ENCODE measurements around the gene LY6G5B. TPM values are rescaled to one million over a fixed set of nuclear protein-coding genes. Genes with fewer than 3 reads are reported as not detected.

Gene LY6G5B
- total and polyA plus RNA-seq, 2 donors (not counting 3 experiments of a cell fraction or from before 2014, with no cell fraction given) = 15.4 to 25.0 TPM

GRCh38 chr6:31713991-31714684 is 44.4 kb downstream of the LY6G5B start:
- H3K9me1 ChIP-seq (replicated peaks; ENCODE audit: control insufficient read depth, extremely low read depth, insufficient read depth, low read length) = no peaks in the 10 kb centered on the region
- H3K27ac ChIP-seq (ENCODE audit: insufficient read depth, low read depth, low read length) = no peak overlapping the region
- no peak overlapping the region for H3K9ac ChIP-seq (replicated peaks; ENCODE audit: extremely low read depth, insufficient read depth, low read length)
- H3K79me2 ChIP-seq (ENCODE audit: control insufficient read depth, insufficient read depth, low read length) = no peaks in the 10 kb centered on the region
- no peaks in the 10 kb centered on the region for H3K36me3 ChIP-seq (ENCODE audit: control insufficient read depth in 2 of 2, extremely low read depth in 1 of 2, insufficient read depth in 2 of 2, low read length in 2 of 2)
- no peak overlapping the region for H3K4me3 ChIP-seq (replicated peaks in 1 of 3; ENCODE audit: insufficient read depth in 1 of 3, low read depth in 1 of 3, low read length in 3 of 3)
- no peaks in the 10 kb centered on the region for H3K9me3 ChIP-seq (replicated peaks; ENCODE audit: control insufficient read depth, insufficient read depth, low read length)
- ChIA-PET CTCF (interaction anchor here (1.3 to 3.0 kb wide), 6 partner anchors 9 to 116 kb away, joined by 3 to 9 read pairs (median 5); partner anchors contain the start of genes ABHD16A and MPIG6B), POLR2A (interaction anchor here (0.7 to 2.0 kb wide), 2 partner anchors 10 to 11 kb away, joined by 3 to 10 read pairs; partner anchors contain the start of gene ABHD16A)
- TF ChIP-seq POLR2AphosphoS5 (IDR thresholded peaks at IDR 0.05; ENCODE audit: insufficient read depth, low read depth, low read length) = no peak
- no peak for TF ChIP-seq CTCF (IDR thresholded peaks at IDR 0.05; ENCODE audit: extremely low read depth in 1 of 2, insufficient read depth in 1 of 2, low read depth in 1 of 2, low read length in 2 of 2)
- TF ChIP-seq MYC (IDR thresholded peaks at IDR 0.05; ENCODE audit: low read depth, low read length) = no peak
- TF ChIP-seq GATA2 (IDR thresholded peaks at IDR 0.05; ENCODE audit: insufficient read depth, insufficient read length, low read depth, low read length) = no peak
- TF ChIP-seq JUN (IDR thresholded peaks at IDR 0.05; ENCODE audit: borderline replicate concordance, insufficient read depth, insufficient read length, low read depth) = no peak
- TF ChIP-seq POLR2A (IDR thresholded peaks at IDR 0.05; ENCODE audit: low read depth, low read length) = no peak
- TF ChIP-seq FOS (IDR thresholded peaks at IDR 0.05; ENCODE audit: borderline replicate concordance, insufficient read depth, low read length) = no peak
- TF ChIP-seq EZH2 (IDR thresholded peaks at IDR 0.05; ENCODE audit: borderline replicate concordance, low read depth, low read length, severe bottlenecking) = no peak
- TF ChIP-seq, protein P1, sequence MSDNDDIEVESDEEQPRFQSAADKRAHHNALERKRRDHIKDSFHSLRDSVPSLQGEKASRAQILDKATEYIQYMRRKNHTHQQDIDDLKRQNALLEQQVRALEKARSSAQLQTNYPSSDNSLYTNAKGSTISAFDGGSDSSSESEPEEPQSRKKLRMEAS (IDR thresholded peaks at IDR 0.05; ENCODE audit: insufficient read depth, insufficient read length) = no peak
- H3K4me1 ChIP-seq (ENCODE audit: control insufficient read depth, extremely low read depth, insufficient read depth, low read length) = peaks cover 8% of the 10 kb centered on the region
- dilution Hi-C loops (cut with MboI; ENCODE audit: extremely low pct_ligation_motif_present, low sequenced_read_pairs) = no loop called here
- DNase-seq (ENCODE audit: low read depth, low spot score) (no peak), FAIRE-seq (no peak)
- BruUV-seq (replicated peaks) = no TSS peak
- no peak overlapping the region for H2AFZ ChIP-seq (ENCODE audit: low read depth, low read length)
- intact Hi-C loops (cut with micrococcal nuclease) = no loop called here
- no peaks in the 10 kb centered on the region for H4K20me1 ChIP-seq (replicated peaks; ENCODE audit: control insufficient read depth, extremely low read depth, insufficient read depth, low read length)
- H3K27me3 ChIP-seq (ENCODE audit: control insufficient read depth in 2 of 2, insufficient read depth in 2 of 2, low read length in 2 of 2) = no peaks in the 10 kb centered on the region
- no peak overlapping the region for H3K4me2 ChIP-seq (ENCODE audit: insufficient read depth, low read length)
